ENCODE measurements around the gene MGAT3.
A peak's percentile ranks its signal among the peaks of the same experiment; 100 is the strongest.

MGAT3 gene

GRCh38 chr22:39467390-39467895 is 10.6 kb downstream of the MGAT3 start:
- Mint-ChIP-seq H3K4me3 (peak overlapping the region in 1 of 2 donors; percentile 21), H3K9me3 (no peaks in the 10 kb centered on the region), H3K27ac (peak overlapping the region; percentile 82), H3K27me3 (no peaks in the 10 kb centered on the region), H3K4me1 (peaks cover 65 to 98% of the 10 kb centered on the region in 2 donors), H3K36me3 (peaks cover 0 to 1% of the 10 kb centered on the region in 2 donors)
- ATAC-seq (replicated peaks) (no peak), DNase-seq (no peak)

GRCh38 chr22:39468487-39469325 is 11.9 kb downstream of the MGAT3 start:
- no peak overlapping the region for H3K4me3 Mint-ChIP-seq
- H3K9me3 Mint-ChIP-seq, result no peaks in the 10 kb centered on the region
- DNase-seq, result no peak
- no peaks in the 10 kb centered on the region for H3K36me3 Mint-ChIP-seq
- peak overlapping the region; percentile 92 for H3K27ac Mint-ChIP-seq
- H3K4me1 Mint-ChIP-seq, result peaks cover 65 to 99% of the 10 kb centered on the region in 2 donors
- H3K27me3 Mint-ChIP-seq, result no peaks in the 10 kb centered on the region
- no peak for ATAC-seq (replicated peaks)

GRCh38 chr22:39469326-39469680 is 12.5 kb downstream of the MGAT3 start:
- no peak overlapping the region for H3K27ac Mint-ChIP-seq
- H3K4me1 Mint-ChIP-seq, result peaks cover 64 to 95% of the 10 kb centered on the region in 2 donors
- H3K9me3 Mint-ChIP-seq, result no peaks in the 10 kb centered on the region
- ATAC-seq (replicated peaks) (no peak), DNase-seq (no peak)
- no peak overlapping the region for H3K4me3 Mint-ChIP-seq
- H3K27me3 Mint-ChIP-seq, result no peaks in the 10 kb centered on the region
- H3K36me3 Mint-ChIP-seq, result no peaks in the 10 kb centered on the region

- Mint-ChIP-seq H3K4me1 (peaks cover 63 to 90% of the 10 kb centered on the region in 2 donors), H3K9me3 (no peaks in the 10 kb centered on the region), H3K27me3 (no peaks in the 10 kb centered on the region), H3K36me3 (no peaks in the 10 kb centered on the region), H3K4me3 (peak overlapping the region in 1 of 2 donors; percentile 23), H3K27ac (peak overlapping the region; percentile 78)
- ATAC-seq (replicated peaks) (no peak), DNase-seq (no peak)
Measured at GRCh38 chr22:39469681-39470450, 13.1 kb downstream of the MGAT3 start.

GRCh38 chr22:39470451-39471291 is 13.9 kb downstream of the MGAT3 start:
- Mint-ChIP-seq H3K27me3 (no peaks in the 10 kb centered on the region), H3K27ac (peak overlapping the region; percentile 78), H3K4me3 (no peak overlapping the region), H3K4me1 (peaks cover 60 to 81% of the 10 kb centered on the region in 2 donors), H3K9me3 (no peaks in the 10 kb centered on the region), H3K36me3 (no peaks in the 10 kb centered on the region)
- no peak for ATAC-seq (replicated peaks)
- no peak for DNase-seq

DNA sequence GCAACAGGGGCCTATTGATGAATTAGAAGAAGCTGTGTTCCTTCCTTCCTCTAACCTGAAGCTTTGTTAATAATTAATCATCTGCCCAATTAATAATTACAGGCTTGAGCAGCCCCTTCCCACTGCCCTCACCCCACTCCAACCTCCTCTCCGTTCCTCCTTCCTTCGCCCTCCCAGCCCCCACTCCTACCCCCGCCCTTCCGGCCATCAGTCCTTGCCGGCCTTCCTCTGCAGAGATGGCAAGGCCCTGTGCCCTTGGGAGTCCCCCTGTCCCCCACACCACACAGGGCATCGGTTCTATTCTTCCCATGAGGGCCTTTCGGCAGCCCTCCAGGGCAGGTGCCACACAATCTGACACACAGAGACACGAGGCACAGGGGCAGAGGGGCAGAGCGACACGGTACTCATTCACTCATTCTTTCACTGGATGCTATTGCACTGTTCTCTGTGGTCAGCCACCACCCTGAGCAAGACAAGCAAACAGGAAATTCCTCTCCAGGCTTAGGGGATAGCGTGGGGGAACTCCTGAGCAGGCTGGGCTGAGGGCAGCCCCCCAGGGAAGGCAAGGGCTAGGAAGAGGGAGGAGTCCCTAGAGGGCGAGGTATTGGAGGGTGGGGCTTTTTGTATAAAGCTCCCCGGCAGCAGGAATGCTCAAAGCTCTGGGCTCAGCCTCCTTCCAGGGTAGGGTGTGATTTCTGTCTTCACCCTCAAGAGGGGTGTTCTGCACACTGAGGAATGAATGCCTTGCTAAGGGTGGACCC is 14.7 kb downstream of the MGAT3 start:
- DNase-seq (peak; percentile 44), ATAC-seq (replicated peaks) (peak; percentile 83 to 86)
- H3K4me1 Mint-ChIP-seq, result peaks cover 55 to 73% of the 10 kb centered on the region in 2 donors
- H3K4me3 Mint-ChIP-seq, result peak overlapping the region; percentile 29 to 60
- peak overlapping the region; percentile 90 for H3K27ac Mint-ChIP-seq
- no peaks in the 10 kb centered on the region for H3K27me3 Mint-ChIP-seq
- no peaks in the 10 kb centered on the region for H3K9me3 Mint-ChIP-seq
- no peaks in the 10 kb centered on the region for H3K36me3 Mint-ChIP-seq

DNA sequence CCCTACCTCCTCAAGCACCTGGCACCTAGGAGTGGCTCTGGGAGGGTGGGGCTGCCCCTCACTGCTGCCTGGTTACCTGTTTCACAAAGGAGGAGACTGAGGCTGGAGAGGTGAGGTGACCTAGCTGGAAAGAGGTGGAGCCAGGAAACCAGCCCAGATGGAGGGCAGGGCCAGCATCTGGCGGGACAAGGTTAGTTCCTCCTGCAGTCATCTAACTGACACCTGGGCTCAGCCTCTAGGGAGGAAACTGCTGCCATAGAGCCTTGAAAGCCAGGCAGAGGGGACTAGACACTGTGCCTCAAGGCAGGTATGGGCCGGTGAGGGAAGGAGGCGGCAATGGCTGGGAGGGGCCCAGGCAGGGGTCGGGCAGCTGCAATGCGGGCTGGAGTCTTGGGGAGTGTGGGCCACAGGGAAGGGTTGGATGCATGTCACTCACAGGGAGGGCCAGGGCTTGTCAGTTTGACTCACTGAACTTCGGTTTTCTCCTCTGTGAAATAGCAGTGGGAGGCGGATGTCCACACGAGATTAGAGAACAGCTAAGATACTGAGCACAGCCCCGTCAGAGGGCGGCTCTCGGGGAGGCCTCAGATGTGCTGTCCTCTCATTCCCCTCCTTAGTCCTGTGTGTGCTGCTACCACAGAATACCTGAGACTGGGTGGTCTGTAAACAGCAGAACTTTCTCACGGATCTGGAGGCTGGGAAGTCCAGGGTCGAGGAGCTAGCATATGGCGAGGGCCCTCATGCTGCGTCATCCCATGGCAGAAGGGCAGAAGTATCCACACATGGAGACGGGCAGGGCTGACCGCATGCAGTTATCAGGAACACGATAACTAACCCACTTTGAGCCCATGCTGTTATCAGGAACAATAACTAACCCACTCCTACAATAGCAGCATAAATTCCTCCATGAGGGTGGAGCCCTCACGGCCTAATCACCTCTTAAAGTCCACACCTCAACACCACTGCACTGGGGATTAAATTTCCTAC is 16.1 kb downstream of the MGAT3 start:
- peak overlapping the region; percentile 46 to 57 for H3K4me3 Mint-ChIP-seq
- H3K9me3 Mint-ChIP-seq, result no peaks in the 10 kb centered on the region
- H3K4me1 Mint-ChIP-seq, result peaks cover 46 to 60% of the 10 kb centered on the region in 2 donors
- H3K27me3 Mint-ChIP-seq, result no peaks in the 10 kb centered on the region
- no peak for DNase-seq
- peak; percentile 56 to 66 for ATAC-seq (replicated peaks)
- H3K27ac Mint-ChIP-seq, result peak overlapping the region; percentile 81
- no peaks in the 10 kb centered on the region for H3K36me3 Mint-ChIP-seq

DNA sequence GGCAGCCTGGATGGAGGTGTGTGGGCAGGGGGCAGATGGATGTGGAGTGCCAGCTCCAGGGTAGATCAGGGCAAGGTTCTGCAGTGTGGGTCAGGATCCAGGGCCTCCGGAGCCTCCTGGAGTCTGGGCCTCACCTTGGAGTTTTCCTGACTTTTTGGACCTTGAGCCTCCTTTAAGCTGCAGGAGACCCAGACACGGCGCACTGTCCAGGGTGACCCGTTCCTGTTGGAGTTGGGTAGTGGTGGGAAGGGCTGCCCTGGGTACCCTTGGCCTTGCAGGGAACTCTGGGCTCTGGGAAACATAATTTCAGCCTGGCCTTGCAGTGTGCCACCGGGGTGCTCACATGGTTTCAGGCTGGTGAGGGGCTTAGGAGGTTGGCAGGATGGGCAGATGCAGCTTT is 17.0 kb downstream of the MGAT3 start:
- Mint-ChIP-seq H3K27ac (peak overlapping the region; percentile 31), H3K4me3 (no peak overlapping the region), H3K36me3 (no peaks in the 10 kb centered on the region), H3K4me1 (peaks cover 38 to 50% of the 10 kb centered on the region in 2 donors), H3K27me3 (no peaks in the 10 kb centered on the region), H3K9me3 (no peaks in the 10 kb centered on the region)
- ATAC-seq (replicated peaks) (no peak), DNase-seq (no peak)

DNA sequence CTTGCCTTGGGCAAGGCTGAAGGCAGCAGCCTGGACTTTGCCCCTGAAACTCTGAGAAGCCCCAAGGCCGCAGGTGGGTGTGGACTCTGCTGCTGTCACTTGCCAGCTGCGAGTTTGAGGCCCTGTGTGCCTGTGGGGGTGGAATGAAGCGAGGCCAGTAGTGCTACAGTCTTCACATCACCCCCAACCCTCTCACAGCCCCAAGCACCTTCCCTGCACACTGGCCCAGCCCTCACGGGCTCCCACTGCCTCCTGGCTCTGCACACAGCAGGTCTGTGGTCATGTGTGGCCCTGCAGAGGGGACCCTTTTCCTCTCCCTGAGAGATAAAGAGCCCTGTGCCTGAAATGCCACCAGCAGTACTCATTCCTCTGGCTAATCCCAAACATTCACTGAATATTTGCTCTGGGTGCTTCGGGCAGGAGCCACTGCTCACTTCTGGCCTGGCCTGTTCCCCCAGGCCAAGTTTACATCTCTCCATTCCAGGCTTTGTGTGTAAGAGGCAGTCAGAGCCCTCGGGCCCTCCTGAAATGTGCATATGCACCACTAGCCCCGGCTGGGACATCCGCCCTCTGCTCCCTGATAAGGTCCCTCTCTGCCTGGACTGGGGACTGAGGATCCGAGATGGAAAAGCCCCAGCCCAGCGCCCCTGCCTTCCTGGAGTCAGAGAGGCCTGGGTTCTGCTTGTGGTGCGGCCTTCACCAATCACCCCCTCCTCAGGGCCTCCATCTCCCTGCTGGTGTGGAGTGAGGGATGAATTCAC is 17.7 kb downstream of the MGAT3 start:
- DNase-seq (no peak), ATAC-seq (replicated peaks) (no peak)
- H3K27me3 Mint-ChIP-seq, result no peaks in the 10 kb centered on the region
- no peaks in the 10 kb centered on the region for H3K9me3 Mint-ChIP-seq
- H3K36me3 Mint-ChIP-seq, result no peaks in the 10 kb centered on the region
- no peak overlapping the region for H3K4me3 Mint-ChIP-seq
- H3K4me1 Mint-ChIP-seq, result peaks cover 34 to 44% of the 10 kb centered on the region in 2 donors
- no peak overlapping the region for H3K27ac Mint-ChIP-seq

DNA sequence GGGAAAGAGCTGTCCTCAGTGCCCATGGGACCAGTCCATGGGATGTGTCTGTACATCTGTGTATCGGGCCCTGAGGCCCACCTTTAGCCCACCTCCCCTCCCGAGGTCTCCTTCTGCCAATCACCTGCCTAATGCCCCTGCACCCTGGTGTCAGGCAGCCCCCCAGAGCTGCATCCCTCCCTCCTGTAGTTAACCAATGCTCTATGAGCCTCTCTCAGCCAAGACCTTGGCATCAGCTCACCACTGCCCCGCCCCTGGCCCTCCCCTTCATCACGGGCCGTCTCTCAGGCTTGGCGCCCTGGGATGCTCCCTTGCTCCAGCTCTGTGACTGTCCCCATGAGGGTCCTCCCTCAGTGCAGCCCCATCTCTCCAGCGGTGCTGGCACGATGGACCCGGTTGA is 18.5 kb downstream of the MGAT3 start:
- H3K9me3 Mint-ChIP-seq, result no peaks in the 10 kb centered on the region
- peaks cover 29 to 36% of the 10 kb centered on the region in 2 donors for H3K4me1 Mint-ChIP-seq
- H3K36me3 Mint-ChIP-seq, result no peaks in the 10 kb centered on the region
- no peak overlapping the region for H3K27ac Mint-ChIP-seq
- no peak overlapping the region for H3K4me3 Mint-ChIP-seq
- no peaks in the 10 kb centered on the region for H3K27me3 Mint-ChIP-seq
- ATAC-seq (replicated peaks) (no peak), DNase-seq (no peak)

DNA sequence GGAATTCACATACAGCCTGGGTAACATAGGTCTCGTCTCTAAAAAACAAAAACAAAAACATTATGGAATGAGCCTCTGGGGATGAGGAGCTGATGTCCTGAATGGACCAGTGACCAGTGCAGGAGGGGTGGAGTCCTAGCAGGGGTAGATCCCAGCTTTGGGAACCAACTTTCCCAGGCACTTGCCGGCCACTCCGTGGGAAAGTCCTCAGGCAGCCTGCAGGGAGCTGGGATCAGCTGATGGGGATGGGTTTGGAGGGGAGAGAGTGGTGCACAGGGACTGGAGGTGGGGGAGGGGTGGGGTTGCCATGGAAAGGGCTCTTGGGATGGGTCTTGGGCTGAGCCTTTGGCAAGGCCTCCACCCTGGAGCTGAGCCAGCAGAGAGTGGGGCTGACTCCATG is 19.1 kb downstream of the MGAT3 start:
- H3K27ac Mint-ChIP-seq, result no peak overlapping the region
- ATAC-seq (replicated peaks), result no peak
- no peaks in the 10 kb centered on the region for H3K27me3 Mint-ChIP-seq
- DNase-seq, result no peak
- no peaks in the 10 kb centered on the region for H3K36me3 Mint-ChIP-seq
- no peak overlapping the region for H3K4me3 Mint-ChIP-seq
- H3K9me3 Mint-ChIP-seq, result no peaks in the 10 kb centered on the region
- H3K4me1 Mint-ChIP-seq, result peaks cover 27 to 30% of the 10 kb centered on the region in 2 donors

- ATAC-seq (replicated peaks), result no peak
- H3K9me3 Mint-ChIP-seq, result no peaks in the 10 kb centered on the region
- no peaks in the 10 kb centered on the region for H3K27me3 Mint-ChIP-seq
- no peak overlapping the region for H3K27ac Mint-ChIP-seq
- H3K4me1 Mint-ChIP-seq, result peaks cover 21 to 22% of the 10 kb centered on the region in 2 donors
- no peaks in the 10 kb centered on the region for H3K36me3 Mint-ChIP-seq
- no peak for DNase-seq
- no peak overlapping the region for H3K4me3 Mint-ChIP-seq
Measured at GRCh38 chr22:39476664-39477063, 19.9 kb downstream of the MGAT3 start.
